SU-DHL-6 (cell line): ENCODE measurements around the gene NPEPL1.
"Not testable (repeated sequence)": the region's sequence is repeated elsewhere in the genome, so short reads cannot be mapped to it uniquely, and the experiment has no call there.

Experiments
- H2AFZ ChIP-seq: fragments of 200-600 bp; sonication (generic); 2 replicates; pipeline ENCODE4 v1.6.1; 2014; ENCODE audit warnings: low read depth, mild to moderate bottlenecking, moderate library complexity, mixed read lengths, antibody characterized with exemption, low read length; ENCODE audit not compliant: severe bottlenecking
- H3F3A ChIP-seq: fragments of 200-600 bp; shearing (Covaris generic); 2 replicates; pipeline ENCODE4 v1.6.0; 2016; ENCODE audit warnings: antibody characterized with exemption, mild to moderate bottlenecking; ENCODE audit not compliant: insufficient read depth
- H3K27ac ChIP-seq: fragments of 200-600 bp; sonication (generic); 2 replicates; pipeline ENCODE4 v1.5.1; 2016; ENCODE audit warnings: low read depth, mild to moderate bottlenecking, low read length, moderate library complexity, mixed read lengths
- H3K27me3 ChIP-seq: fragments of 200-600 bp; sonication (generic), shearing (Covaris generic); 2 replicates; pipeline ENCODE4 v1.6.0; 2014; ENCODE audit warnings: mild to moderate bottlenecking, low read length
- H3K36me3 ChIP-seq: fragments of 200-600 bp; sonication (generic); 2 replicates; pipeline ENCODE4 v1.6.1; 2014; ENCODE audit warnings: mild to moderate bottlenecking, low read length, mixed read lengths
- H3K4me2 ChIP-seq: fragments of 300-600, 200-600 bp; shearing (Covaris generic), sonication (generic); 2 replicates; pipeline ENCODE4 v1.6.0; 2014; ENCODE audit warnings: low read length, low read depth, mild to moderate bottlenecking; ENCODE audit not compliant: poor library complexity, severe bottlenecking
- H3K4me3 ChIP-seq: fragments of 200-600 bp; sonication (generic); 2 replicates; pipeline ENCODE4 v1.5.1; 2014; ENCODE audit warnings: antibody characterized with exemption, low read length, mild to moderate bottlenecking, mixed read lengths; ENCODE audit not compliant: insufficient read depth, poor library complexity, severe bottlenecking
- H3K79me2 ChIP-seq: fragments of 200-600 bp; sonication (generic); 2 replicates; pipeline ENCODE4 v1.6.1; 2014; ENCODE audit warnings: mild to moderate bottlenecking, low read length, moderate library complexity; ENCODE audit not compliant: insufficient read depth
- H3K9ac ChIP-seq: fragments of 200-600 bp; sonication (generic); 2 replicates; pipeline ENCODE4 v1.7.0; 2014; ENCODE audit warnings: mild to moderate bottlenecking, low read length
- H3K9me2 ChIP-seq: fragments of 200-600 bp; sonication (generic); replicated peaks from 2 replicates; pipeline ENCODE4 v1.6.1; 2014; ENCODE audit warnings: low read length; ENCODE audit not compliant: insufficient read depth
- H3K9me3 ChIP-seq: fragments of 200-600 bp; sonication (generic); 2 replicates; pipeline ENCODE4 v1.6.1; 2014; ENCODE audit warnings: low read length, mixed read lengths; ENCODE audit not compliant: insufficient read depth
- H4K20me1 ChIP-seq: fragments of 200-600 bp; sonication (generic); 2 replicates; pipeline ENCODE4 v1.6.1; 2014; ENCODE audit warnings: low read depth, mild to moderate bottlenecking, antibody characterized with exemption, low read length, moderate library complexity, mixed read lengths
- EZH2phosphoT487 ChIP-seq: fragments of 200-600 bp; sonication (generic), shearing (Covaris generic); conservative IDR thresholded peaks from 2 replicates; pipeline ENCODE4 v1.6.1; 2018; ENCODE audit warnings: mild to moderate bottlenecking, antibody characterized with exemption, low read length, moderate library complexity, mixed read lengths
- TF ChIP-seq, protein P1 (sequence below): fragments of 200-600 bp; sonication (generic); IDR thresholded peaks from one replicate; pipeline ENCODE4 v1.5.1; 2017; ENCODE audit warnings: antibody characterized with exemption, mild to moderate bottlenecking, low read length, moderate library complexity; ENCODE audit not compliant: insufficient read depth, poor library complexity, severe bottlenecking

Gene NPEPL1

DNA sequence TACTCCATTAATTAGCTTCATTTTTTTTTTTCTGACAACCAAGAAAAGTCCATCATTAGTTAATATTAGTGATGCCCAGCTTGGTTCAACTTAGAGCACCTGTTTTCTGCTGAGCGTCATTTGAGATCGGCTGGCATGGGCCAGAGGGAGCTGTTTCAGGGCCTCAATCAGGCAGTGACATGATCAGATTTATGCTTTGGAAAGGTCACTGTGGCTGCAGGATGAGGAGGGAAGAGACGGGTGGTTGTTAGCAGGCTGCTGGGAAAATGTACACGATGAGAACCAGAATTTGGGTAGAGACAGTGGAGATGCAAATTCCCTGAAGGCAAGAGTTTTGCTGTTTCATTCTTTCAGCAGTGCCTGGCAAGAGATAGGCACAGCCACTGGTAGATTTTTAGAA is 45.9 kb upstream of the NPEPL1 start:
- no peak overlapping the region for H3K9ac ChIP-seq
- no peaks in the 10 kb centered on the region for H3K27me3 ChIP-seq
- H3K4me2 ChIP-seq, result no peak overlapping the region
- no peaks in the 10 kb centered on the region for H4K20me1 ChIP-seq
- no peaks in the 10 kb centered on the region for H3K9me2 ChIP-seq
- no peaks in the 10 kb centered on the region for H3K9me3 ChIP-seq
- no peaks in the 10 kb centered on the region for H3K36me3 ChIP-seq
- H2AFZ ChIP-seq, result no peak overlapping the region
- no peak overlapping the region for H3K4me3 ChIP-seq
- TF ChIP-seq, protein P1, sequence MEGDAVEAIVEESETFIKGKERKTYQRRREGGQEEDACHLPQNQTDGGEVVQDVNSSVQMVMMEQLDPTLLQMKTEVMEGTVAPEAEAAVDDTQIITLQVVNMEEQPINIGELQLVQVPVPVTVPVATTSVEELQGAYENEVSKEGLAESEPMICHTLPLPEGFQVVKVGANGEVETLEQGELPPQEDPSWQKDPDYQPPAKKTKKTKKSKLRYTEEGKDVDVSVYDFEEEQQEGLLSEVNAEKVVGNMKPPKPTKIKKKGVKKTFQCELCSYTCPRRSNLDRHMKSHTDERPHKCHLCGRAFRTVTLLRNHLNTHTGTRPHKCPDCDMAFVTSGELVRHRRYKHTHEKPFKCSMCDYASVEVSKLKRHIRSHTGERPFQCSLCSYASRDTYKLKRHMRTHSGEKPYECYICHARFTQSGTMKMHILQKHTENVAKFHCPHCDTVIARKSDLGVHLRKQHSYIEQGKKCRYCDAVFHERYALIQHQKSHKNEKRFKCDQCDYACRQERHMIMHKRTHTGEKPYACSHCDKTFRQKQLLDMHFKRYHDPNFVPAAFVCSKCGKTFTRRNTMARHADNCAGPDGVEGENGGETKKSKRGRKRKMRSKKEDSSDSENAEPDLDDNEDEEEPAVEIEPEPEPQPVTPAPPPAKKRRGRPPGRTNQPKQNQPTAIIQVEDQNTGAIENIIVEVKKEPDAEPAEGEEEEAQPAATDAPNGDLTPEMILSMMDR, result no peak
- no peak for TF ChIP-seq EZH2phosphoT487
- peaks cover 6% of the 10 kb centered on the region for H3K79me2 ChIP-seq
- peaks cover under 1% of the 10 kb centered on the region; the same call in 1 of the 2 replicates for H3F3A ChIP-seq
- no peak overlapping the region for H3K27ac ChIP-seq

DNA sequence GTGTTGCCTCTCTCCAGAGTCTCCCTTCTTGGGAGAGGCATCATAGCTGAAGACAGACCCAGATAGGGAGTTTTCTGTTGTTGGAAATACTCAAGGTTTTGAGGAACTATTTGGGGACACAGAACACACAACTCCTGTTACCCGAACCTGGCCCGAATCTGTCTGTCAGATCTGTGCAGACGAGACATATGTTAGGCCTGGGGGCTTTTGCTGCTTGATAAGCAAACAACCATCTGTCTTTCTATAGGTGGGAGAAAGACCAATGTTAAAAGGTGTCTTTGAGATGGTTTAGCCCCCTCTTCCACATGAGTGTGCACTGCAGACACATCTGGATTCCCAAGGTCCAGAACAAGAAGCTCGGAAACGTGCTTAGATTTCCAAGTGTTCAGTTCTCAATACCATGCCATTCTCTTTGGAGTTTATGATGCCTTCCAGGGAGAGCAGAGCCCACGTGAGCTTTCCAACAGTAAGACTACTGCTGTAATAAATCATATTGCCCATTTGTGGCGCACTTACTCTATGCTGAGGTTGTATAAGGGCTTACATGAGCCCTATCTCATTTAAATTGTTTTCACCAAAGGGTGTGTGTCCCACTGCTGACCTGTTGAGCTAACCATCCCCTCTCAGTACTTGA is 45.3 kb upstream of the NPEPL1 start:
- Histone ChIP-seq H2AFZ (no peak overlapping the region), H3K4me3 (no peak overlapping the region), H3F3A (peaks cover 4% of the 10 kb centered on the region; the same call in 1 of the 2 replicates), H3K9ac (no peak overlapping the region), H3K79me2 (peaks cover 11% of the 10 kb centered on the region), H3K9me3 (no peaks in the 10 kb centered on the region), H3K9me2 (no peaks in the 10 kb centered on the region), H3K36me3 (no peaks in the 10 kb centered on the region), H4K20me1 (no peaks in the 10 kb centered on the region), H3K27ac (no peak overlapping the region), H3K27me3 (no peaks in the 10 kb centered on the region), H3K4me2 (no peak overlapping the region)
- TF ChIP-seq EZH2phosphoT487, result no peak
- TF ChIP-seq, protein P1, result peak; percentile 21

DNA sequence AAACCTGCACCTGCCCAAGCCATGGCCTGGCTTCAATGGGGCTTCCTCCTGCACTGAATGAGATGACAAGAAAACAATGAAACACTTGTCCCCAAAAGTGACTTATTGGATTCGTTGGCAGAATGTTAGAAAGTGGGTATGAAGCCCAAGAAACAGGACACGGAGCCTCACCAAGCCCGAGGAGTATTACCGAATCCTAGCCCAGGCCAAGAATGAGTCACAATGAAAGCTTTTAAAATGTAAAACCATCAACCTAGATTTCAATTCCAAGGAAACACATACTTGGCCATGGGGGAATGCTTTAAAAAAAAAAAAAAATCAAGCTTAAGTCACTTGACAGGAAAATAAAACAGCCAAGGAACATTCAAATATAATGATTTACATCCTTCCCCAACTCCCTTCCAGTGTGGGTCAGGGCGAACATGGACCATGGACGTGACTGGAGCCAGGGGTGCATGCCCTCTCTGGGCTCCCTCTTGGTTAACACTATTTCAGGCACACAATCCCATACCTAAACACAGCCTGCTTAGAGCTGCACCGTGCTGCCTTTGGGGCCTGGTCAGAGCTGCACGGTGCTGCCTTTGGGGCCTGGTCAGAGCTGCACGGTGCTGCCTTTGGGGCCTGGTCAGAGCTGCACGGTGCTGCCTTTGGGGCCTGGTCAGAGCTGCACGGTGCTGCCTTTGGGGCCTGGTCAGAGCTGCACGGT is 44.7 kb upstream of the NPEPL1 start:
- no peak overlapping the region for H3K27ac ChIP-seq
- no peak overlapping the region for H3K4me2 ChIP-seq
- peaks cover 4% of the 10 kb centered on the region; the same call in 1 of the 2 replicates for H3F3A ChIP-seq

DNA sequence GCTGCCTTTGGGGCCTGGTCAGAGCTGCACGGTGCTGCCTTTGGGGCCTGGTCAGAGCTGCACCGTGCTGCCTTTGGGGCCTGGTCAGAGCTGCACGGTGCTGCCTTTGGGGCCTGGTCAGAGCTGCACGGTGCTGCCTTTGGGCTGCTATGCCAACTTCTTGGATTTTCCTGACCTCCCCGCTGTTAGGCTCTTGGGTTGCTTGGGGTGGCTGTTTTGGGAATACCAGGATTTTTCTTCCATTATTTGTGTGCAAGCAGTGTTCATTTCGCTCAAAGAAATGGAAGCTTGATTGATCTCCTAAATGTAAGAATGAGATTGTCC is 44.1 kb upstream of the NPEPL1 start:
- not testable (repeated sequence) for H3K9me2 ChIP-seq, H2AFZ ChIP-seq, H3K4me2 ChIP-seq, H3K4me3 ChIP-seq, H3K9me3 ChIP-seq, H3K27ac ChIP-seq, H4K20me1 ChIP-seq, H3K36me3 ChIP-seq, H3F3A ChIP-seq, H3K27me3 ChIP-seq, H3K9ac ChIP-seq
- peaks cover 23% of the 10 kb centered on the region for H3K79me2 ChIP-seq

More for the DNA sequence above, 44.7 kb upstream of the NPEPL1 start:
- Histone ChIP-seq H3K36me3 (no peaks in the 10 kb centered on the region), H3K4me3 (no peak overlapping the region), H3K27me3 (no peaks in the 10 kb centered on the region), H3K9me2 (no peaks in the 10 kb centered on the region), H3K79me2 (peaks cover 18% of the 10 kb centered on the region), H3K9me3 (no peaks in the 10 kb centered on the region), H4K20me1 (no peaks in the 10 kb centered on the region), H3K9ac (no peak overlapping the region), H2AFZ (no peak overlapping the region)
- TF ChIP-seq, protein P1, result no peak
- no peak for TF ChIP-seq EZH2phosphoT487
